Uterus (tissue), 2 donors: ENCODE data around the gene EFEMP2.

Experiments used
- CTCF ChIP-seq, 4 experiments: fragments of 200-600 bp in 2 of 4; fragments of 450-650 bp in 2 of 4; sonication (generic) in 2 of 4; IDR thresholded peaks; one replicate each; pipeline ENCODE4 v1.5.1; 2016 to 2019; ENCODE audit warnings: antibody characterized with exemption in 4 of 4, mild to moderate bottlenecking in 2 of 4, moderate library complexity in 1 of 4
- POLR2A ChIP-seq, 2 donors: fragments of 450-650 bp; IDR thresholded peaks; one replicate each; pipeline ENCODE4 v1.6.1; 2016; ENCODE audit warnings: antibody characterized with exemption in 2 of 2, mild to moderate bottlenecking in 1 of 2, moderate library complexity in 1 of 2

DNA sequence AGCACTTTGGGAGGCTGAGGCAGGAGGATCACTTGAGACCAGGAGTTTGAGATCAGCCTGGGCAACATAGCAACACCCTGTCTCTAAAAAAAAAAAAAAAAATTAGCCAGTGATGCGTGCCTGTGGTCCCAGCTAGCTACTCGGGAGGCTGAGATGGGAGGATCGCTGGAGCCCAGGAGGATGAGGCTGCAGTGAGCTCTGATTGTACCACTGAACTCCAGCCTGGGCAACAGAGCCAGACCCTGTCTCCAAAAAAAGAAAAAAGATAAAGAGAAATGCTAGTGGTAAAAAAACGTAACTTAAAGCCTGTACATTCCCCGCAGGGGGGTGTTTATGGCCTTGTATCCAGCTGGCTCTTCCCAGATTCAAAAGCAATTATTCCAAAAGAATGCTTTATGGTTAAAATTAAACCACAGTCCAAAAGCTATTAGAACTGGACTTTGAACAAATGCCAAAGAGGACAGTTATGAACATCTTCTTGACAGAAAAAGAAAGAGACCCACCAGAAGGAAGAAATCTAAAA, 55.2 kb downstream of the EFEMP2 start:
- TF ChIP-seq POLR2A (IDR thresholded peaks at IDR 0.05) = no peak
- TF ChIP-seq CTCF (IDR thresholded peaks at IDR 0.05) = no peak
